WERI-Rb-1 (cell line): ENCODE results near the gene DYRK1B.

Experiments used
- DNase-seq: peaks from one replicate; pipeline ENCODE4 v3.0.0-alpha.2; 2020
- H3K27ac ChIP-seq: fragments of 250-450 bp; sonication (Bioruptor Pico); 2 replicates; pipeline ENCODE4 v1.5.1; 2020; ENCODE audit warnings: mild to moderate bottlenecking, moderate library complexity
- H3K27me3 ChIP-seq: fragments of 250-450 bp; sonication (Bioruptor Pico); 2 replicates; pipeline ENCODE4 v1.5.1; 2021; ENCODE audit warnings: mild to moderate bottlenecking, low read depth, moderate library complexity; ENCODE audit not compliant: insufficient read depth, severe bottlenecking
- H3K36me3 ChIP-seq: fragments of 250-450 bp; sonication (Bioruptor Pico); 2 replicates; pipeline ENCODE4 v1.5.1; 2020; ENCODE audit warnings: mild to moderate bottlenecking, moderate library complexity
- H3K4me3 ChIP-seq: 2 replicates; pipeline ENCODE4 v1.5.1; 2011; ENCODE audit warnings: low read depth, mild to moderate bottlenecking, control low read depth, low read length
- H3K9me3 ChIP-seq: fragments of 250-450 bp; sonication (Bioruptor Pico); 2 replicates; pipeline ENCODE4 v1.5.1; 2021; ENCODE audit warnings: mild to moderate bottlenecking, moderate library complexity; ENCODE audit not compliant: severe bottlenecking
- TF ChIP-seq, protein P1 (sequence below): IDR thresholded peaks from 2 replicates; pipeline ENCODE4 v1.5.1; 2011; ENCODE audit warnings: low read depth, mild to moderate bottlenecking, control low read depth, inconsistent platforms, low read length

Gene DYRK1B

DNA sequence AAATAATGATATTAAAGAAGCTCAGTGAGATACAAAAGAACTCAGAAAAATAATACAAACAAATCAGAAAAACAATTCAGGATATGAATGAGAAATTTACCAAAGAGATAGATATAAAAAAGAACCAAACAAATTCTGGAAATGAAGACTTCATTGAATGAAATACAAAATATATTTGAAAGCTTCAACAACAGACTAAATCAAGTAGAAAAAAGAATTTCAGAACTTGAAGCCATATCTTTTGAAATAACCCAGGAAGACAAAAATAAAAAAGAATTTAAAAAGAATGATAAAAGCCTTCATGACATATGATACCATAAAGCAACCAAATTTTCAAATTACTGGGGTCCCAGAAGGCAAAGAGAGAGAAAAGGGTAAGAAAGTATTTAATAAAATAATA, 45.7 kb downstream of the DYRK1B start:
- Histone ChIP-seq H3K9me3 (peaks cover 18% of the 10 kb centered on the region), H3K36me3 (no peaks in the 10 kb centered on the region), H3K27me3 (peaks cover 26% of the 10 kb centered on the region), H3K4me3 (no peak overlapping the region), H3K27ac (no peak overlapping the region)
- DNase-seq: no peak
- TF ChIP-seq, protein P1, sequence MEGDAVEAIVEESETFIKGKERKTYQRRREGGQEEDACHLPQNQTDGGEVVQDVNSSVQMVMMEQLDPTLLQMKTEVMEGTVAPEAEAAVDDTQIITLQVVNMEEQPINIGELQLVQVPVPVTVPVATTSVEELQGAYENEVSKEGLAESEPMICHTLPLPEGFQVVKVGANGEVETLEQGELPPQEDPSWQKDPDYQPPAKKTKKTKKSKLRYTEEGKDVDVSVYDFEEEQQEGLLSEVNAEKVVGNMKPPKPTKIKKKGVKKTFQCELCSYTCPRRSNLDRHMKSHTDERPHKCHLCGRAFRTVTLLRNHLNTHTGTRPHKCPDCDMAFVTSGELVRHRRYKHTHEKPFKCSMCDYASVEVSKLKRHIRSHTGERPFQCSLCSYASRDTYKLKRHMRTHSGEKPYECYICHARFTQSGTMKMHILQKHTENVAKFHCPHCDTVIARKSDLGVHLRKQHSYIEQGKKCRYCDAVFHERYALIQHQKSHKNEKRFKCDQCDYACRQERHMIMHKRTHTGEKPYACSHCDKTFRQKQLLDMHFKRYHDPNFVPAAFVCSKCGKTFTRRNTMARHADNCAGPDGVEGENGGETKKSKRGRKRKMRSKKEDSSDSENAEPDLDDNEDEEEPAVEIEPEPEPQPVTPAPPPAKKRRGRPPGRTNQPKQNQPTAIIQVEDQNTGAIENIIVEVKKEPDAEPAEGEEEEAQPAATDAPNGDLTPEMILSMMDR: no peak

DNA sequence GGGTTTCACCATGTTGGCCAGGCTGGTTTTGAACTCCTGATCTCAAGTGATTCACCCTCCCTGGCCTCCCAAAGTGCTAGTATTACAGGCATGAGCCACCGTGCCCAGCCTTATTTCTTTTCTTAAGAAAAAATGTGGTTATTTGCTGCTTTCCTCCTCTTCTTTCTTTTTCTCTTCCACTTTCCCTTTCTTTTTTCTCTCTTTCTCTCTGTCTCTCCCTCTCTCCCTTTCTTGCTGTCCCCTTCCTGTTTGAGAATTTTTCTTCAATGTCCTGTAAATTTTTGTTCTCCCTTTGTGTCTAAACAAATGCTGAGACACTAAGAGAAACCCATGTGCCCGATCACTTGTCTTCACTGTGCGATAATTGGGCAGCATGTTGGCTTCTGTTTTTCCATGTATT, 53.1 kb downstream of the DYRK1B start:
- Histone ChIP-seq H3K9me3 (peaks cover 7% of the 10 kb centered on the region), H3K4me3 (no peak overlapping the region), H3K27me3 (peaks cover 72% of the 10 kb centered on the region), H3K27ac (no peak overlapping the region), H3K36me3 (no peaks in the 10 kb centered on the region)
- TF ChIP-seq, protein P1: no peak
- DNase-seq: no peak

DNA sequence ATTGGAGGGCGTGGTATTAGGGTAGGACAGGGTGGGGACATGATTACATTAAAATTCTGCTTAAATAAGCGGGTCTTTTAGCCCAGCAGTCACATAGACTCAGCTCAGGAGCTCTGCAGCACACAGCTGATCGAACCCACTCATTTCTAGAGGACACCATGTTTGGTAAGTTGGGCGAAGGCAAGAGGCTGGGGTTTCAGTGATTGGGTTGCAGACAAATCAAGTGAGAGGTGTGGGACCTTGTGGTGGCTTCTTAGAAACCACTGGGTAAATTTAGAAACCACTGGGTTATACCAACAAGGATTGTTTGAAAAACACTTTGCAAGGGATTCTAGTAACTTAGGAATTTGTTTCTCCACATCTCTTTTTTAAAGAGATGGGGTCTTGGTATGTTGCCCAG, 55.2 kb downstream of the DYRK1B start, which contains the start of gene LEUTX:
Gene LEUTX (plus strand): TSS at position 92 of the 400 bp plus-strand sequence. CDS start 67 bp downstream, at position 159.
- Histone ChIP-seq H3K36me3 (no peaks in the 10 kb centered on the region), H3K27ac (no peak within 1 kb of the TSS), H3K9me3 (peaks cover 7% of the 10 kb centered on the region), H3K4me3 (no peak within 1 kb of the TSS), H3K27me3 (peaks cover 73% of the 10 kb centered on the region)
- TF ChIP-seq, protein P1: no peak
- no peak for DNase-seq
